ENCODE measurements around the gene LAIR1.
"Not testable (repeated sequence)": the region's sequence is repeated elsewhere in the genome, so short reads cannot be mapped to it uniquely, and the experiment has no call there.

GRCh38 chr19:54375181-54375938, 10.6 kb upstream of the LAIR1 start:
- TF ChIP-seq FOXP4 (CRISPR knock-in tag; IDR thresholded peaks at IDR 0.05); IRF2 (CRISPR knock-in tag; IDR thresholded peaks at IDR 0.05; ENCODE audit: borderline replicate concordance, low read depth); CTCF (IDR thresholded peaks at IDR 0.05); STAT6 (CRISPR knock-in tag; conservative IDR thresholded peaks at IDR 0.05; ENCODE audit: low read depth): not testable (repeated sequence)
